Transverse colon (tissue), 4 donors: ENCODE measurements around the gene GPX7. TPM values are rescaled to one million over a fixed set of nuclear protein-coding genes. Genes with fewer than 3 reads are reported as not detected.

ENCODE experiments used
- DNase-seq: peaks from one replicate; pipeline ENCODE4 v3.0.0-alpha.2; 2019
- H3K27ac ChIP-seq, 4 donors: fragments of 200-600 bp; sonication (generic); 2 replicates each; pipeline ENCODE4 v1.5.1; 2016 to 2018; ENCODE audit warnings: inconsistent platforms in 4 of 4
- H3K27me3 ChIP-seq: fragments of 200-600 bp; sonication (generic); 2 replicates; pipeline ENCODE4 v1.5.1; 2017; ENCODE audit warnings: inconsistent platforms
- H3K36me3 ChIP-seq, 4 donors: fragments of 200-600 bp; sonication (generic); 2 replicates each; pipeline ENCODE4 v1.5.1; 2017 to 2019; ENCODE audit warnings: inconsistent platforms in 4 of 4
- H3K4me1 ChIP-seq, 4 donors: fragments of 200-600 bp; sonication (generic); 2 replicates each; pipeline ENCODE4 v1.5.1; 2017 to 2020; ENCODE audit warnings: inconsistent platforms in 4 of 4
- H3K4me3 ChIP-seq, 4 donors: fragments of 200-600 bp; sonication (generic); 1 replicate in 1 of 4; 2 replicates in 3 of 4; pipeline versions ENCODE4 v1.5.1 to v1.6.1; 2017 to 2019; ENCODE audit warnings: inconsistent platforms in 4 of 4
- H3K9me3 ChIP-seq, 2 donors: fragments of 200-600 bp; sonication (generic); 2 replicates each; pipeline ENCODE4 v1.5.1; 2017 to 2019; ENCODE audit warnings: inconsistent platforms in 2 of 2
- EP300 ChIP-seq: sonication (generic); formaldehyde crosslinking; IDR thresholded peaks from one replicate; pipeline ENCODE4 v1.6.1; 2017; ENCODE audit warnings: antibody characterized with exemption, low read depth
- POLR2A ChIP-seq: fragments of 450-650 bp; IDR thresholded peaks from one replicate; pipeline ENCODE4 v1.6.1; 2016; ENCODE audit warnings: antibody characterized with exemption, mild to moderate bottlenecking, moderate library complexity
- POLR2AphosphoS5 ChIP-seq, 3 donors: sonication (generic); formaldehyde crosslinking; IDR thresholded peaks; one replicate each; pipeline ENCODE4 v1.6.1; 2016; ENCODE audit warnings: antibody characterized with exemption in 3 of 3
- WGBS, 2 donors: methylation state at CpG; one replicate each; pipeline ENCODE4 v1.1.5; 2018; ENCODE audit warnings: low coverage in 1 of 2; 5-methylcytosine and 5-hydroxymethylcytosine counted together
- in situ Hi-C, 4 donors: fragments of 200-750 bp; cut with MboI; loops; one replicate each; pipeline versions ENCODE4 v1.15.0 to v1.15.1; 2017; ENCODE audit warnings: low sequenced_read_pairs in 3 of 4, low pct_ligation_motif_present in 1 of 4, low pct_unique_long_range_greater_than_20kb in 1 of 4
- intact Hi-C: fragments of 100-400 bp; cut with DNase I; formaldehyde crosslinking; loops from one replicate; pipeline ENCODE4 v1.15.1; 2023; ENCODE audit warnings: low total_unique reads
- total RNA-seq, 4 donors: library from RNA; depleted of rRNA; stranded (reverse); fragments of >200 nt; gene quantifications; one replicate each; pipeline ENCODE4 v1.1.0, GENCODE V29; 2016
- TF ChIP-seq, protein P1 (sequence below), 5 experiments: fragments of 200-600 bp in 3 of 5; fragments of 450-650 bp in 2 of 5; sonication (generic) in 3 of 5; IDR thresholded peaks; 1 replicate in 2 of 5; 2 replicates in 3 of 5; pipeline ENCODE4 v1.5.1; 2016 to 2017; ENCODE audit warnings: antibody characterized with exemption in 5 of 5, inconsistent platforms in 3 of 5, mild to moderate bottlenecking in 2 of 5, moderate library complexity in 1 of 5

Gene GPX7
- total RNA-seq, 4 donors from 2014 or later = 3.3 to 16.5 (median 5.6) TPM

DNA sequence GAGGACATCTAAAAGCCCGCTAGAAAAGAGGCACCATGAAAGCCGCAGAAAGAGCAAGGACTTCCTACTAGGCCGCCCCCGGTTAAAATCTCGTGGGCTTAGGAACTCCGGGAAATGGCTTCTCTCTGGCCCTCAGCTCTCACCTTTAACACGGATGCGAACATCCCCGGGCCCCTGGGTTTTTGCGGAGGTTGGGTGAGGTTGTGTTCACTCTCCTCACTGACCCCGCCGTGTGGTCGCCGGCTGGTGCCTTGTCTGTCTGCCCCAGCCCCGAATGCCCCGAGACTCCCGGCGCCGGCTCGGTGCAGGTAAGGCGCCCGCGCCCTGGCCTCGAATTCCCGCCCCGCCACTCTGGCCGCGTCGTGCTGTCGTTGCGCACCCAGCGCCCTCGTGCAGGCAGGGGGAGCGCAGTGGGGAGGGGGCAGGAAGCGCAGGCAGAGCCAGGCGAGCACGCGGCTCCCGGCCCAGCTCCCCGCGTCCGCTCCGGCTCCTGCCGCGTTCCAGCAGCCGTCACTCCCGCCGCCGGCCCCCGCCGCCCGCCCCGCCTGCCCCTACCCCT lies 30.6 kb downstream of the GPX7 start, which contains the start of gene SHISAL2A:
TSS of gene SHISAL2A (plus strand) at position 437 of the 559 bp plus-strand sequence. CDS start 326 bp downstream, outside the sequence.
- Histone ChIP-seq H3K36me3 (no peaks in the 10 kb centered on the region), H3K27me3 (peaks cover 64% of the 10 kb centered on the region), H3K27ac (peak within 1 kb of the TSS; percentile 28 to 66 (median 50)), H3K9me3 (no peaks in the 10 kb centered on the region), H3K4me1 (peaks cover 0 to 26% (median 8%) of the 10 kb centered on the region in 4 donors), H3K4me3 (peak within 1 kb of the TSS; percentile 30 to 50 (median 48))
- TF ChIP-seq POLR2A (no peak), POLR2AphosphoS5 (IDR thresholded peaks at IDR 0.05) (peak in 1 of 3 donors; percentile 30)
- DNase-seq = peak; percentile 48
- WGBS, 2 donors = 15% methylated on average over 33 of the region's 53 CpGs; no CpG with 5 or more reads in 1 of the 2 donors
- in situ Hi-C loops = no loop called here
- intact Hi-C loops = no loop called here

DNA sequence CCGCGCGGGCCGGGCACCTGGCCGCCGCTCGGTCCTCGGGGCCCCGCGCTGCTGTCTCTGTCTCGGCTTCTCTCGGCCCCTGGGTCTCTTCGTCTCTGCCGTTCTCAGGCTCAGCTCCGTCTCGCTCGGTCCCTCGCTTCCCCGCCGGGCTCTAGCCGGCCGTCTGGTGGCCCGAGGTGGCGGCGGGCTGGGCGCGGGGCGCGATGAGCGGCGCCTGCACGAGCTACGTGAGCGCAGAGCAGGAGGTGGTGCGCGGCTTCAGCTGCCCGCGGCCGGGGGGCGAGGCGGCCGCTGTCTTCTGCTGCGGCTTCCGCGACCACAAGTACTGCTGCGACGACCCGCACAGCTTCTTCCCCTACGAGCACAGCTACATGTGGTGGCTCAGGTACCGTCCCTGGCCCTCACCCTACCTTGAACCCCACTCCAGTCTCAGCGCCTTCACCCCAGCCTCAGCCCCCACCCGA lies 31.2 kb downstream of the GPX7 start:
- Histone ChIP-seq H3K9me3 (no peaks in the 10 kb centered on the region), H3K27me3 (peaks cover 61% of the 10 kb centered on the region), H3K36me3 (no peaks in the 10 kb centered on the region), H3K4me3 (peak overlapping the region; percentile 30 to 50 (median 48)), H3K4me1 (peaks cover 0 to 26% (median 8%) of the 10 kb centered on the region in 4 donors), H3K27ac (peak overlapping the region; percentile 28 to 66 (median 48))
- TF ChIP-seq, protein P1, sequence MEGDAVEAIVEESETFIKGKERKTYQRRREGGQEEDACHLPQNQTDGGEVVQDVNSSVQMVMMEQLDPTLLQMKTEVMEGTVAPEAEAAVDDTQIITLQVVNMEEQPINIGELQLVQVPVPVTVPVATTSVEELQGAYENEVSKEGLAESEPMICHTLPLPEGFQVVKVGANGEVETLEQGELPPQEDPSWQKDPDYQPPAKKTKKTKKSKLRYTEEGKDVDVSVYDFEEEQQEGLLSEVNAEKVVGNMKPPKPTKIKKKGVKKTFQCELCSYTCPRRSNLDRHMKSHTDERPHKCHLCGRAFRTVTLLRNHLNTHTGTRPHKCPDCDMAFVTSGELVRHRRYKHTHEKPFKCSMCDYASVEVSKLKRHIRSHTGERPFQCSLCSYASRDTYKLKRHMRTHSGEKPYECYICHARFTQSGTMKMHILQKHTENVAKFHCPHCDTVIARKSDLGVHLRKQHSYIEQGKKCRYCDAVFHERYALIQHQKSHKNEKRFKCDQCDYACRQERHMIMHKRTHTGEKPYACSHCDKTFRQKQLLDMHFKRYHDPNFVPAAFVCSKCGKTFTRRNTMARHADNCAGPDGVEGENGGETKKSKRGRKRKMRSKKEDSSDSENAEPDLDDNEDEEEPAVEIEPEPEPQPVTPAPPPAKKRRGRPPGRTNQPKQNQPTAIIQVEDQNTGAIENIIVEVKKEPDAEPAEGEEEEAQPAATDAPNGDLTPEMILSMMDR (IDR thresholded peaks at IDR 0.05) = no peak
- TF ChIP-seq EP300 (no peak), POLR2A (no peak), POLR2AphosphoS5 (IDR thresholded peaks at IDR 0.05) (no peak)
- DNase-seq = no peak
- in situ Hi-C loops (no loop called here), intact Hi-C loops (no loop called here)
- 30% methylated on average over 11 of the region's 52 CpGs; no CpG with 5 or more reads in 1 of the 2 donors for WGBS, 2 donors

DNA sequence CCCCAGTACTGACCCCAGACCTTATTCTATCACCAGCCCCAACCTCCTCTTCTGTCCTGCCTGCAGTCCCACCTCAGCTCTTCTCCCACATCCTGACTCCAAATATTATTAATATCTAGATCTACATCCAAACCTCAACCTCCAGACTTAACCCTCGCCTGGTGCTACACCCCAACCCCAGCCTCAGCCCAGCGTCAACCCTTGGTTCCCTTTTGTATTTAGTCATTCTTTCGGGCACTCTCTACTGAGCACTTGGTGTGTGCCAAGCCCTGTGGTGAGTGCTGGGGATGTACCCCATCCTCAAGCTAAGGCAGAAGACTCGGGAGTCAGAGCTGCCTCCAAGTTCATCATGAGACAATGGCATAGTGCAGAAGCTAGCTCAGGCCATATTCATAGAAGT lies 31.9 kb downstream of the GPX7 start:
- in situ Hi-C loops (no loop called here), intact Hi-C loops (no loop called here)
- WGBS, 2 donors = 75 to 86% methylated on average over 3 to 4 of the region's 4 CpGs
- DNase-seq = no peak
- no peaks in the 10 kb centered on the region for H3K36me3 ChIP-seq
- no peaks in the 10 kb centered on the region for H3K9me3 ChIP-seq
- peaks cover 53% of the 10 kb centered on the region for H3K27me3 ChIP-seq
- H3K27ac ChIP-seq = peak overlapping the region in 2 of 4 donors; percentile 29 to 66
- TF ChIP-seq POLR2AphosphoS5 (IDR thresholded peaks at IDR 0.05) (no peak), POLR2A (no peak), EP300 (no peak)
- TF ChIP-seq, protein P1 (IDR thresholded peaks at IDR 0.05) = no peak
- peaks cover 0 to 23% (median 8%) of the 10 kb centered on the region in 4 donors for H3K4me1 ChIP-seq
- no peak overlapping the region for H3K4me3 ChIP-seq

DNA sequence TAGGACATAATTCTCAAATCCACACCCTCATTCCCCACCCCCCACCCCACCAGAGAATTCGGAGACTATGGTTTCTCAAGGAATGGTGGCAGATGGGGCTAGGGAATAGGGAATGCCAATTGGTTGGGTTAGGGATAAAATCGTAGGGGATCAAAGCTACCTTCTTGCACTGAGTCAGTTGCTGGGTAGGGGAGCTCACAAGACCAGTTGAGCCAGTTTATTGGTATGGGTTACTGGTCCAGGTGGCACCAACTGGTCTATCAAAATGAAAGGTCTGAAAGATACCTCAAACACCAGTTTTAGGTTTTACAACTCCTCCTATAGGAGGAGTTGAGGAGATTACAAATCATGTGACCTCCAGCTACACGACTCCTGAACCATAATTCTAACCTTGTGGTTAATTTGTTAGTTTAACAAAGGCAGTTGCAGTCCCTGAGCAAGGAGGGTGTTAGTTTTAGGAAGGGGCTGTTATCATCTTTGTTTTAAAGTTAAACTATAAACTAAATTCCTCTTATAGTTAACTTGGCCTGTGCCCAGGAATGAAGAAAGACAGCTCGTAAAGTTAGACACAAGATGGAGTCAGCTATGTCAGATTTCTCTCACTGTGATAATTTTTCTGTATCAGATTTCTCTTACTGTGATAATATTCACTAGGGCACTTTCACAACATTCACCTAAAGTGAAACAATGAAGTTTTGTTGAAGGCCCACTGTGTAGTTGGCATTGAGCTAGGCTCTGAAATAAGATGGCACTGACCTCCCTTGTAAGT lies 33.3 kb downstream of the GPX7 start:
- DNase-seq = no peak
- WGBS, 2 donors = 41% methylated on average over 3 to 4 of the region's 4 CpGs

More for the DNA sequence above, 33.3 kb downstream of the GPX7 start:
- in situ Hi-C loops = no loop called here
- no peak overlapping the region for H3K4me3 ChIP-seq
- H3K36me3 ChIP-seq = no peaks in the 10 kb centered on the region
- peaks cover 40% of the 10 kb centered on the region for H3K27me3 ChIP-seq
- intact Hi-C loops = no loop called here
- H3K27ac ChIP-seq = no peak overlapping the region
- H3K4me1 ChIP-seq = peaks cover 0 to 19% (median 8%) of the 10 kb centered on the region in 4 donors
- TF ChIP-seq EP300 (no peak), POLR2AphosphoS5 (IDR thresholded peaks at IDR 0.05) (no peak), POLR2A (no peak)
- TF ChIP-seq, protein P1 (IDR thresholded peaks at IDR 0.05) = no peak
- H3K9me3 ChIP-seq = no peaks in the 10 kb centered on the region
